ENCODE measurements around the gene GPR142.

Gene GPR142

DNA sequence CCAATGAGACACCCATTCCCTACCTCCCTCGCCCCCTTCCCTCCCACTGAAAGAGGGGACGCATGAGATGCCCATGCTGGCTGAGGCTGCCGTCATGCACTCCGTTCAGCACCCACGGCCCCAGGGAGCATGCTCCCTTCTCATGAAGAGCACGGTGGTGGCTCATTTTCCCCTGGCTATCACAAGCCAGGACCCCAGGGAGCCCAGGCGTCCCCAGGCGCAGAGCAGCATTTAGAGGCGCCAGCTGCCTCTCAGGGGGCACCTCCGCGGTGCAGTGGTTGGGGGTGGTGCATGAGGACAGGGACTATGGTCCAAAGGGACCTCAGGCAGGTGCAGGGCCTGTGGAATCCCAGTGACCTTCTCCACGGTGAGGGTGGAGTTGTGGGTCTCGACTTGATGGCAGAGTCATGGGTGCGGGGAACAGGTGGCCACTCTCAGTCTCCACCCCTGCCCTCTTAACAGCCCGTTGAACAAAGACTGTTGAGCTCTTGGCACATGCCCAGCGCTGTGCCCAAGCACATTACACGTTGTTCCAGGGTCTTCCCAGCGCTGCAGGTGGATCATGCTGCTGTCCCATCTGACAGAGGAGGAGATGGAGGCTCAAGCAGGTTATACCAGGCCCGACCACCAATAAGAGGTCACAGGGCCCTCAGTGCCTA, 27.6 kb upstream of the GPR142 start:
- Mint-ChIP-seq H3K27ac (no peak overlapping the region), H3K4me3 (no peak overlapping the region), H3K27me3 (no peaks in the 10 kb centered on the region), H3K4me1 (no peaks in the 10 kb centered on the region), H3K9me3 (no peaks in the 10 kb centered on the region), H3K36me3 (no peaks in the 10 kb centered on the region)

DNA sequence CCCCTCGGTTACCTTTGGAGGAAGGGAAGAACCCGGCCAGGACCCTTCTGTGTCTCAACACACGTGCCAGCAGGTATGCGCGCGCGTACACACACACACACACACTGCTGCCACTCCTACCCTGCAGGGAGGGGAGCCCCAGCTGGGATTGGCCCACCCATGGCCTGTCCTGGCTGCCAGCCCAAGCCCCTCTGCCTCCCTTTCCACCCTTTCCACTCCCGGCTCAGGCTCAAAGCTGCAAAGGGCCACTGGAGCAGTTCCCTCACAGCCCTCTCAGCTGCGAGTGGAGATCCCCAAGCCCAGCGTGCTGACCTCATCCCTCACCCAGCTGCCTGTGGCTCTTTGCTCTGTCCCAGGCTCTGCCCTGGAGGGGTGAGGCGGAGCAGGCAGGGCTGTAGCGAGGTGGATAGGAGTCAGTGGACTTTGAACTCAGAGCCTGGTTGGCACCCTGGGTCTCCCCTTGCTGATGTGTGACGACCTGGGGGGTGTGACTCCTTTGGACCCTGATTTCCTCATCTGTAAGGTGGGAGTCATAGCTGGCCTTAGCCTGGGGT, 26.8 kb upstream of the GPR142 start:
- no peak overlapping the region for H3K27ac Mint-ChIP-seq
- H3K4me3 Mint-ChIP-seq: no peak overlapping the region
- H3K27me3 Mint-ChIP-seq: no peaks in the 10 kb centered on the region
- no peaks in the 10 kb centered on the region for H3K9me3 Mint-ChIP-seq
- H3K36me3 Mint-ChIP-seq: no peaks in the 10 kb centered on the region
- H3K4me1 Mint-ChIP-seq: no peaks in the 10 kb centered on the region

GRCh38 chr17:74342224-74342623, 25.1 kb upstream of the GPR142 start:
- Mint-ChIP-seq H3K4me3 (no peak overlapping the region), H3K27ac (no peak overlapping the region), H3K9me3 (no peaks in the 10 kb centered on the region), H3K36me3 (no peaks in the 10 kb centered on the region), H3K4me1 (no peaks in the 10 kb centered on the region), H3K27me3 (no peaks in the 10 kb centered on the region)

GRCh38 chr17:74343121-74343520, 24.2 kb upstream of the GPR142 start:
- H3K27me3 Mint-ChIP-seq: no peaks in the 10 kb centered on the region
- no peaks in the 10 kb centered on the region for H3K4me1 Mint-ChIP-seq

DNA sequence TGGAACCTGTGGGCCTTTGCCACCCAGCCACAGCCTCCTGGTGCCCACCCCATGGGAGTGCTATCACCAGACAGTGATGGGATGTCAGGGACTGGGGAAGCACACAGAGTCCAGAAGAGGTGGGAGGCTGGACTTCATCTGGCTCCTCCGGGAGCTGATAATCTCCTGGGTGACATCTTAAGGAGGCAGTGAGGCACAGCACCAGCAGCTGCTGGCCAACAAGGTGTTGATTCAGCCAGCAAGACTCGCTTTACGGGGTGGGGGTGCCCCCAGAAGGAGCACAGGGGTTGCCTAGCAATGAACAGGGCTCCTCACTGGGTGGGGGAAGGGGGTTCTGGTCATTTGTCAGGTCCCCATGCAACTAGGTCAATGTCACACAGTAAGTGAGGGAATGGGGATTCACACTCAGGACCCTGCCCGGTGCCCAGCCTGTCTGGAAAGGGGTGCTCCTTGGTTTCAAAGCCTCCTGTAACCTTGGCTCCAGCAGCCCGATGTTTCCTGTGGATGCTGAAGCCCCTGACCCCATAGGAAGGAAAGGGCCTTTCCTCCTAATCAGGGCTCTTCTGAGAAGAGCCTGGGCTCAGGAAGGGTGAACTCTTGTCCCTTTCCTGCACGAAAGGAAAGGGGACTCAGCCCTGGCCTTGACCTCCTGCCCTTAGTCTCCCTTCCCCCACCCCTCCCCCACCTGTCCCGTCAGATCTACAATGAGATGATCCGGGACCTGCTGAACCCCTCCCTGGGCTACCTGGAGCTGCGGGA, 23.6 kb upstream of the GPR142 start:
- H3K27me3 Mint-ChIP-seq: no peaks in the 10 kb centered on the region
- no peaks in the 10 kb centered on the region for H3K4me1 Mint-ChIP-seq
- H3K4me3 Mint-ChIP-seq: no peak overlapping the region
- H3K27ac Mint-ChIP-seq: no peak overlapping the region
- no peaks in the 10 kb centered on the region for H3K9me3 Mint-ChIP-seq
- H3K36me3 Mint-ChIP-seq: no peaks in the 10 kb centered on the region

More at GRCh38 chr17:74343121-74343520, 24.2 kb upstream of the GPR142 start:
- H3K27ac Mint-ChIP-seq: no peak overlapping the region
- H3K4me3 Mint-ChIP-seq: no peak overlapping the region
- no peaks in the 10 kb centered on the region for H3K36me3 Mint-ChIP-seq
- no peaks in the 10 kb centered on the region for H3K9me3 Mint-ChIP-seq

DNA sequence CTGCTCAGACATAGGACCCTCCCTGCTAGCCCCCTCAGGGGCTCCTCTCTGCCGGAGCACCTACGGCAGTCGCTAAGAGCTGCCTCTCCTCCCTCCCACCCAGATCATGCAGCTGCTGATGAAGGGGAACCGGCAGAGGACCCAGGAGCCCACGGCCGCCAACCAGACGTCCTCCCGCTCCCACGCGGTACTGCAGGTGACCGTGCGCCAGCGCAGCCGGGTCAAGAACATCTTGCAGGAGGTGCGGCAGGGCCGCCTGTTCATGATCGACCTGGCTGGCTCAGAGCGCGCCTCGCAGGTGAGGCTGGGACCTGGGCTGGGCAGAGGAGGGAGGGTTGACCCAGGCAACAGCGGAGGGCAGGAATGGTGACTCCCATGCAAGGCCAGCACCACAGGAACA, 22.6 kb upstream of the GPR142 start:
- Mint-ChIP-seq H3K4me1 (no peaks in the 10 kb centered on the region), H3K36me3 (no peaks in the 10 kb centered on the region), H3K4me3 (no peak overlapping the region), H3K27ac (no peak overlapping the region), H3K9me3 (no peaks in the 10 kb centered on the region), H3K27me3 (no peaks in the 10 kb centered on the region)

- no peaks in the 10 kb centered on the region for H3K4me1 Mint-ChIP-seq
- H3K27me3 Mint-ChIP-seq: peaks cover 3% of the 10 kb centered on the region
Measured at GRCh38 chr17:74345433-74346241, 21.7 kb upstream of the GPR142 start.

DNA sequence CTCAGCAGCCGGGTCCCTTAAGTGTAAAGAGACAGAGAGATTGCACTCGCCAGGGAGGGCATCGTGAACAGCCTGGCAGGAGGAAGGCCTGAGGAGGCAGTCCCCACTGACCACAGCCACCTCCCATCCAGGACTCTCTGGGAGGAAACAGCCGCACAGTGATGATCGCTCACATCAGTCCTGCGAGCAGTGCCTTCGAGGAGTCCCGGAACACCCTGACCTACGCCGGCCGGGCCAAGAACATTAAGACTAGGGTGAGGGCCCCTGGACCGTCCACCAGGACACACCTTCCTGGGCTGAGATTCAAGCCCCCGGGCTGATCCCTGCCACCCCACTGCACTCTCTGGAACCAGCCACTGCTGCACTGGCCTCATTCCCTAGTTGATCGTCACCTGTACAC, 19.7 kb upstream of the GPR142 start:
- Mint-ChIP-seq H3K27ac (no peak overlapping the region), H3K9me3 (no peaks in the 10 kb centered on the region), H3K4me3 (no peak overlapping the region), H3K27me3 (peaks cover 5% of the 10 kb centered on the region), H3K4me1 (no peaks in the 10 kb centered on the region), H3K36me3 (no peaks in the 10 kb centered on the region)

More at GRCh38 chr17:74345433-74346241, 21.7 kb upstream of the GPR142 start:
- H3K27ac Mint-ChIP-seq: no peak overlapping the region
- no peaks in the 10 kb centered on the region for H3K9me3 Mint-ChIP-seq
- H3K36me3 Mint-ChIP-seq: no peaks in the 10 kb centered on the region
- H3K4me3 Mint-ChIP-seq: no peak overlapping the region

DNA sequence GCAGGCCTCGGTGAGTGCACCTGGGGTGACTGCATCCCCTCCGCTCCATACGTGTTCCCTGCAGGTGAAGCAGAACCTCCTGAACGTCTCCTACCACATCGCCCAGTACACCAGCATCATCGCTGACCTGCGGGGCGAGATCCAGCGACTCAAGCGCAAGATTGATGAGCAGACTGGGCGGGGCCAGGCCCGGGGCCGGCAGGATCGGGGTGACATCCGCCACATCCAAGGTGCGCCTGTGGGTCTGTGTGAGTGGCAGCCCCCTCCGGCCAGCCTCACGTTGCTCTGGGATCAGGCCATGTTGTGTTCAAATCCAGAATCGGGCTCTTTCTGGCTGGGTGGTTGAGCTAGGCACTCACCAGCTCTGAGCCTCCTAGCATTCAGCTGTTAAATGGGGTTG, 18.2 kb upstream of the GPR142 start:
- Mint-ChIP-seq H3K27ac (no peak overlapping the region), H3K36me3 (no peaks in the 10 kb centered on the region), H3K9me3 (no peaks in the 10 kb centered on the region), H3K4me3 (no peak overlapping the region), H3K27me3 (peaks cover 16% of the 10 kb centered on the region), H3K4me1 (peaks cover 3% of the 10 kb centered on the region)

DNA sequence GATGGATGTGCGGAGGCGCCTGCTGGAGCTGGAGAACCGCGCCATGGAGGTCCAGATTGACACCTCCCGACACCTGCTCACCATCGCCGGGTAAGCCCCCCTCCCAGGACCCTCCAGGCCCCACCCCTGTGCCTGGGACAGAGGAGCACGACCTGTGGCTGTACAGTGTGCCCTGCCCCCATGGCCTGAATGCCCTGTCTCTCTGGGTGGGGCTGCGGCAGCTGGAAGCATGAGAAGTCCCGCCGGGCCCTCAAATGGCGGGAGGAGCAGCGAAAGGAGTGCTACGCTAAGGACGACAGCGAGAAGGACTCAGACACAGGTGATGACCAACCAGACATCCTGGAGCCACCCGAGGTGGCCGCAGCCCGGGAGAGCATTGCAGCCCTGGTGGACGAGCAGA, 16.8 kb upstream of the GPR142 start:
- Mint-ChIP-seq H3K4me3 (no peak overlapping the region), H3K4me1 (peaks cover 4% of the 10 kb centered on the region), H3K9me3 (no peaks in the 10 kb centered on the region), H3K27ac (no peak overlapping the region), H3K27me3 (peaks cover 22% of the 10 kb centered on the region), H3K36me3 (no peaks in the 10 kb centered on the region)

GRCh38 chr17:74351552-74352210, 15.6 kb upstream of the GPR142 start:
- peaks cover 27% of the 10 kb centered on the region for H3K27me3 Mint-ChIP-seq
- no peaks in the 10 kb centered on the region for H3K36me3 Mint-ChIP-seq
- no peaks in the 10 kb centered on the region for H3K9me3 Mint-ChIP-seq

DNA sequence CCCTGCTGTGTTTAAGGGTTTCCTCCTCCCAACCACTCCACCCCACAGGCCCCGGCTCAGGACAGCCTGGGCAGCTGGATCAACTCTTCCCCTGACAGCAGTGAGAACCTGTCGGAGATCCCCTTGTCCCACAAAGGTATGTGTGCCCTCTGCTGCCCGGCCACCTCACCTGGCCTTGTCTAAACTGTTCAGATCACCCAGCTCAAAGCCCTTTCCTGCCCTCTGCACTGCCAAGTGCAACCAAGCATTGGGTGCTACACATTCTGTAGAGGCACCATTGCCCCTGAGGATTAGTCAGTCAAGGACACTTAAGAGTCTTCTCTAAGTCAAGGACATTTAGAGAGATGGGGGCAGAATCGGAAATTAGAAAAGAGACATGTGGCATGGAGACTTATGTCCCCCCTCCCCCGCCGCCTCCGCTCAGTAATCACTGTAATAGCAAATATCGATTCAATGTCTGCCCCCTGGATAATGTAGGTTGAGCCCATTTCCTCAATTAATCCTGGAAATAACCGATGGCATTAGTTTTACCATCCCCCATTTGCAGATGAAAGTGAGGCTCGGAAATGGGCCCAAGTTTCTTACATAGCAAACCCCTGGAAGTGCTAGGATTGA, 13.8 kb upstream of the GPR142 start:
- no peaks in the 10 kb centered on the region for H3K9me3 Mint-ChIP-seq
- peaks cover 5% of the 10 kb centered on the region for H3K4me1 Mint-ChIP-seq
- H3K27ac Mint-ChIP-seq: no peak overlapping the region
- H3K36me3 Mint-ChIP-seq: no peaks in the 10 kb centered on the region
- peaks cover 31% of the 10 kb centered on the region for H3K27me3 Mint-ChIP-seq
- no peak overlapping the region for H3K4me3 Mint-ChIP-seq

More at GRCh38 chr17:74351552-74352210, 15.6 kb upstream of the GPR142 start:
- Mint-ChIP-seq H3K4me3 (no peak overlapping the region), H3K27ac (no peak overlapping the region), H3K4me1 (peaks cover 4% of the 10 kb centered on the region)

DNA sequence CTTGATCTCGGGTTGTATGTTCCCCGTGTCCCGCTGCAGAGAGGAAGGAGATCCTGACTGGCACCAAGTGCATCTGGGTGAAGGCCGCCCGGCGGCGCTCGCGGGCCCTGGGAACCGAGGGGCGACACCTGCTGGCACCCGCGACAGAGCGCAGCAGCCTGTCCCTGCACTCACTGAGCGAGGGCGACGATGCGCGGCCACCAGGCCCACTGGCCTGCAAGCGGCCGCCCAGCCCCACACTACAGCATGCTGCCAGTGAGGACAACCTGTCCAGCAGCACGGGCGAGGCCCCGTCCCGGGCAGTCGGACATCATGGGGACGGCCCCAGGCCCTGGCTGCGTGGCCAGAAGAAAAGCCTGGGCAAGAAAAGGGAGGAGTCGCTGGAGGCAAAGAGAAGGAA, 13.2 kb upstream of the GPR142 start:
- H3K36me3 Mint-ChIP-seq: no peaks in the 10 kb centered on the region
- peaks cover 7% of the 10 kb centered on the region for H3K4me1 Mint-ChIP-seq

GRCh38 chr17:74354561-74354960, 12.7 kb upstream of the GPR142 start:
- Mint-ChIP-seq H3K36me3 (no peaks in the 10 kb centered on the region), H3K4me3 (peak overlapping the region; percentile 7), H3K9me3 (no peaks in the 10 kb centered on the region), H3K27ac (no peak overlapping the region), H3K27me3 (peaks cover 33% of the 10 kb centered on the region), H3K4me1 (peaks cover 7% of the 10 kb centered on the region)

More for the DNA sequence above, 13.2 kb upstream of the GPR142 start:
- Mint-ChIP-seq H3K27me3 (peaks cover 33% of the 10 kb centered on the region), H3K9me3 (no peaks in the 10 kb centered on the region), H3K4me3 (no peak overlapping the region), H3K27ac (no peak overlapping the region)

GRCh38 chr17:74355065-74355464, 12.2 kb upstream of the GPR142 start:
- Mint-ChIP-seq H3K27me3 (peaks cover 33% of the 10 kb centered on the region), H3K36me3 (no peaks in the 10 kb centered on the region), H3K9me3 (no peaks in the 10 kb centered on the region), H3K4me3 (no peak overlapping the region), H3K27ac (no peak overlapping the region), H3K4me1 (peaks cover 7% of the 10 kb centered on the region)

Data from activated naive CD4-positive, alpha-beta T cell treated with anti-CD3 and anti-CD28 coated beads, Interleukin-2, amount 50 U/mL, for 24 hours (primary cell).